ENCODE results near the gene ADM2. TPM values are rescaled to one million over a fixed set of nuclear protein-coding genes. Genes with fewer than 3 reads are reported as not detected.
A peak's percentile ranks its signal among the peaks of the same experiment; 100 is the strongest.

ADM2 gene
- total and polyA plus RNA-seq, 2 donors (not counting 1 experiment from before 2014, with no cell fraction given): 0.73 to 5.8 TPM

DNA sequence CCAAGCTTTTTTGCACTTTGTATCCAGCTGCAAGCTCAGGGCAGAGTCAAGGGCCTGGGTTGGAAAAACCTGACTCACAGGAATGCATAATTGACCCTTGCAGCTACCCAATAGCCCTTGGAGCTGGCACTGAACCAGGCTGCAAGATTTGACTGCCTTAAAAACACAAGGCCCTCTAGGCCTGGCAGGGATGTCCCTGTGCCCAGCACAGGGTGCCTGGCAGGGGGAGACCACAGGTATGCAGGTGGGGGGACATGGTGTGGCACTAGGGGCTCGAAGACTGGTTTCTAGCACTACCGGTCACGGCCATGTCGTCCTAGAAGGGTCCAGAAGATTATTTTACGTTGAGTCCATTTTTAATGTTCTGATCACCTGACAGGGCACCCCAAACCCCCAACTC is 36.7 kb upstream of the ADM2 start:
- H3K79me2 ChIP-seq (ENCODE audit: control insufficient read depth, insufficient read depth, low read length): no peaks in the 10 kb centered on the region
- peak overlapping the region; percentile 34 for H3K27ac ChIP-seq (ENCODE audit: insufficient read depth, low read length)
- TF ChIP-seq, protein P1, sequence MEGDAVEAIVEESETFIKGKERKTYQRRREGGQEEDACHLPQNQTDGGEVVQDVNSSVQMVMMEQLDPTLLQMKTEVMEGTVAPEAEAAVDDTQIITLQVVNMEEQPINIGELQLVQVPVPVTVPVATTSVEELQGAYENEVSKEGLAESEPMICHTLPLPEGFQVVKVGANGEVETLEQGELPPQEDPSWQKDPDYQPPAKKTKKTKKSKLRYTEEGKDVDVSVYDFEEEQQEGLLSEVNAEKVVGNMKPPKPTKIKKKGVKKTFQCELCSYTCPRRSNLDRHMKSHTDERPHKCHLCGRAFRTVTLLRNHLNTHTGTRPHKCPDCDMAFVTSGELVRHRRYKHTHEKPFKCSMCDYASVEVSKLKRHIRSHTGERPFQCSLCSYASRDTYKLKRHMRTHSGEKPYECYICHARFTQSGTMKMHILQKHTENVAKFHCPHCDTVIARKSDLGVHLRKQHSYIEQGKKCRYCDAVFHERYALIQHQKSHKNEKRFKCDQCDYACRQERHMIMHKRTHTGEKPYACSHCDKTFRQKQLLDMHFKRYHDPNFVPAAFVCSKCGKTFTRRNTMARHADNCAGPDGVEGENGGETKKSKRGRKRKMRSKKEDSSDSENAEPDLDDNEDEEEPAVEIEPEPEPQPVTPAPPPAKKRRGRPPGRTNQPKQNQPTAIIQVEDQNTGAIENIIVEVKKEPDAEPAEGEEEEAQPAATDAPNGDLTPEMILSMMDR (conservative IDR thresholded peaks at IDR 0.05 in 1 of 2, IDR thresholded peaks at IDR 0.05 in 1 of 2; ENCODE audit: low read depth in 1 of 2, low read length in 2 of 2): no peak
- TF ChIP-seq EZH2 (IDR thresholded peaks at IDR 0.05; ENCODE audit: low read length, missing control alignments): no peak
- no peaks in the 10 kb centered on the region for H4K20me1 ChIP-seq (ENCODE audit: control insufficient read depth, extremely low read depth, insufficient read depth, low read length)
- H3K27me3 ChIP-seq (ENCODE audit: control insufficient read depth, insufficient read depth, low read length): no peaks in the 10 kb centered on the region
- H3K36me3 ChIP-seq (ENCODE audit: control insufficient read depth, insufficient read depth, low read length): peaks cover 32% of the 10 kb centered on the region
- H3K4me1 ChIP-seq (ENCODE audit: control insufficient read depth, extremely low read depth, insufficient read depth, low read length): peaks cover 8% of the 10 kb centered on the region
- no peak overlapping the region for H3K4me2 ChIP-seq (ENCODE audit: extremely low read depth, insufficient read depth, low read length)
- no peak overlapping the region for H3K4me3 ChIP-seq (replicated peaks in 1 of 4; ENCODE audit: control extremely low read depth in 1 of 4, insufficient read depth in 1 of 4, low read depth in 3 of 4, low read length in 4 of 4)
- no peak overlapping the region for H2AFZ ChIP-seq (ENCODE audit: low read length)
- H3K9me3 ChIP-seq (ENCODE audit: control insufficient read depth, insufficient read depth, low read depth, low read length): no peaks in the 10 kb centered on the region
- peak; percentile 77 to 80 for DNase-seq (ENCODE audit: low read depth in 2 of 2)
- no peak overlapping the region for H3K9ac ChIP-seq (ENCODE audit: insufficient read depth, low read length)

DNA sequence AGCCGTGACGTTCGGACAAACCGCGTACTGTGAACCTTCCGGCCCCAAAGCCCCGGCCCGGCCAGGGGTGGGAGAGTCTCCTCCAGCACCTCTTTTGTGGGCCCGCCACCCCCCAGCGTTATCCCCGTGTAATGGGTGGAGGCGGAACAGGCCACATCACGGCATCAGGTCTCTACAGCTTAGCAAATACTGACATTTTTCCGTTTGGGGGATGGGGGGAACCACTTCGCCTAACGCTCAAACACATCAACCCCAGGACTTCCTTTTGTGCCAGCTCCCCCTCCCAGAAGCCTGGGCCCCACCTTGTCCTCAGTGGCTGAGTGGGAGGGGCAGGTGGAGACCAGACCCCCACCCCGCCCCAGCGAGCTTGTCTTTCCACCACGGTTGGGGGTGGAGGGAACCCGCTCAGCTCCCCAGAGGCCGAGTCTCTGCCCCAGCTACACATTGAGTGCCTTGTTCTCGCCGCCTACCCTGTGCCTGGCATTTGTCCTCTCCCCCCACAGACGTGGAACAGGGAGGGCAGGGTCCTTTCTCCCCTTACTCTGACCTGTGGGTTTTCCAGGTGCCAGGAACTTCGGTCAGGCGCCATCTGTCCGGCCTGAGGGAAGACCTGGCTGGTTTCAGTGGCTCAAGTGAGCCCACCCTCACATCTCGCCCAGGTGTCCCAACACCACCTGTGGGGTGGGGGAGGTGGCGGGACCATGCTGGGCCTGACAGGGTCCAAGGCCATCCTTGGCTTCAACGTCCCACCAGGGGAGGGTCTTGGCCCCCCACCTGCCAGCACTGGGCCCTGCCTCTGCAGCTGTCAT is 36.1 kb upstream of the ADM2 start:
- TF ChIP-seq EZH2 (IDR thresholded peaks at IDR 0.05; ENCODE audit: low read length, missing control alignments): no peak
- TF ChIP-seq, protein P1 (conservative IDR thresholded peaks at IDR 0.05 in 1 of 2, IDR thresholded peaks at IDR 0.05 in 1 of 2; ENCODE audit: low read depth in 1 of 2, low read length in 2 of 2): no peak
- Histone ChIP-seq H3K4me3 (replicated peaks in 1 of 4; ENCODE audit: control extremely low read depth in 1 of 4, insufficient read depth in 1 of 4, low read depth in 3 of 4, low read length in 4 of 4) (no peak overlapping the region), H2AFZ (ENCODE audit: low read length) (no peak overlapping the region), H3K27ac (ENCODE audit: insufficient read depth, low read length) (peak overlapping the region; percentile 34), H3K9ac (ENCODE audit: insufficient read depth, low read length) (no peak overlapping the region), H3K4me2 (ENCODE audit: extremely low read depth, insufficient read depth, low read length) (no peak overlapping the region), H3K27me3 (ENCODE audit: control insufficient read depth, insufficient read depth, low read length) (no peaks in the 10 kb centered on the region), H4K20me1 (ENCODE audit: control insufficient read depth, extremely low read depth, insufficient read depth, low read length) (no peaks in the 10 kb centered on the region), H3K79me2 (ENCODE audit: control insufficient read depth, insufficient read depth, low read length) (no peaks in the 10 kb centered on the region), H3K36me3 (ENCODE audit: control insufficient read depth, insufficient read depth, low read length) (peaks cover 31% of the 10 kb centered on the region), H3K4me1 (ENCODE audit: control insufficient read depth, extremely low read depth, insufficient read depth, low read length) (peaks cover 8% of the 10 kb centered on the region), H3K9me3 (ENCODE audit: control insufficient read depth, insufficient read depth, low read depth, low read length) (no peaks in the 10 kb centered on the region)
- DNase-seq (ENCODE audit: low read depth in 2 of 2): no peak

DNA sequence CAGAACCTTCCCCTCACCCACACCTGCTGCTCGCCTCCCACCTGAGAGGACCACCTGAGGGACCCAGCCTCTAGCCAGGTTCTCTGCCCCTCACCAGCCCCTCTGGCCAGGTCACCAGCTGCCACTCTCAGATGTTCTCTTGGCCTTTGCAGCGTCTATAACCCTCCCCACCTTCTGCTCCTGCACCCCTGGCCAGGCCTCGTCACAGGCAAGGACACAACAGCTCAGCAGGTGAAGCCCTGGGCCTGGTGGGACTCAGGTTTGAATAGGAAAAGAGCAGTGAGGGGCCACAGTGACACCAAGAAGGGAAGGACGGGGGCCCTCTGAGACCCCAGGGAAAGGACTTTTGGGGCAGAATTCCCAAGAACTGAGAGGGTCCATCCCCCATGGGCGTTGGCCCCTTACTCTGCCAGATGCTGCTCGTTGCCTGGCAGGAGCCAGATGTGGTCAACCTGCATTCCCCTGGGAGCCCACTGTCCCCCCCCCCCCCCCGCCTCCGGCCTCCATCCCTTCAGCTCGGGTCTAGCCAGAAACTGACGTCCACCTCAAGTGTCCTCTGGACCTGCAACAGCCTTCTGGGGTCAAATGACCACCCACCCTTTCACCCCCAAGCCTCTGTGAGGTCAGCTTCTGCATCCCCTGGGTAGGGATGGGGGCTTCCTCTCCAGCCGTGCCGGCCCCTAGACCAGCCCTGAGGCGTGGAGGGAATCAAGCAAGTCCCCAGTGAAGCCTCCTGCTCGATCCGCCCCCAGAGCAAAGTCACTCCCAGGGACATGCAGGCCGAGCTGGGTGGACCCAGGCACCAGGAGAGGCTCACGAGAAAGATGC is 35.2 kb upstream of the ADM2 start:
- Histone ChIP-seq H3K79me2 (ENCODE audit: control insufficient read depth, insufficient read depth, low read length) (no peaks in the 10 kb centered on the region), H3K9me3 (ENCODE audit: control insufficient read depth, insufficient read depth, low read depth, low read length) (no peaks in the 10 kb centered on the region), H4K20me1 (ENCODE audit: control insufficient read depth, extremely low read depth, insufficient read depth, low read length) (no peaks in the 10 kb centered on the region), H3K36me3 (ENCODE audit: control insufficient read depth, insufficient read depth, low read length) (peaks cover 27% of the 10 kb centered on the region), H2AFZ (ENCODE audit: low read length) (no peak overlapping the region), H3K4me1 (ENCODE audit: control insufficient read depth, extremely low read depth, insufficient read depth, low read length) (peaks cover 8% of the 10 kb centered on the region), H3K9ac (ENCODE audit: insufficient read depth, low read length) (no peak overlapping the region), H3K4me3 (replicated peaks in 1 of 4; ENCODE audit: control extremely low read depth in 1 of 4, insufficient read depth in 1 of 4, low read depth in 3 of 4, low read length in 4 of 4) (no peak overlapping the region), H3K27me3 (ENCODE audit: control insufficient read depth, insufficient read depth, low read length) (no peaks in the 10 kb centered on the region), H3K4me2 (ENCODE audit: extremely low read depth, insufficient read depth, low read length) (no peak overlapping the region), H3K27ac (ENCODE audit: insufficient read depth, low read length) (no peak overlapping the region)
- TF ChIP-seq, protein P1 (conservative IDR thresholded peaks at IDR 0.05 in 1 of 2, IDR thresholded peaks at IDR 0.05 in 1 of 2; ENCODE audit: low read depth in 1 of 2, low read length in 2 of 2): no peak
- no peak for TF ChIP-seq EZH2 (IDR thresholded peaks at IDR 0.05; ENCODE audit: low read length, missing control alignments)
- DNase-seq (ENCODE audit: low read depth in 2 of 2): no peak

Data from fibroblast of lung (primary cell).